Measurements from ENCODE around the gene LTBP1.

Gene LTBP1

DNA sequence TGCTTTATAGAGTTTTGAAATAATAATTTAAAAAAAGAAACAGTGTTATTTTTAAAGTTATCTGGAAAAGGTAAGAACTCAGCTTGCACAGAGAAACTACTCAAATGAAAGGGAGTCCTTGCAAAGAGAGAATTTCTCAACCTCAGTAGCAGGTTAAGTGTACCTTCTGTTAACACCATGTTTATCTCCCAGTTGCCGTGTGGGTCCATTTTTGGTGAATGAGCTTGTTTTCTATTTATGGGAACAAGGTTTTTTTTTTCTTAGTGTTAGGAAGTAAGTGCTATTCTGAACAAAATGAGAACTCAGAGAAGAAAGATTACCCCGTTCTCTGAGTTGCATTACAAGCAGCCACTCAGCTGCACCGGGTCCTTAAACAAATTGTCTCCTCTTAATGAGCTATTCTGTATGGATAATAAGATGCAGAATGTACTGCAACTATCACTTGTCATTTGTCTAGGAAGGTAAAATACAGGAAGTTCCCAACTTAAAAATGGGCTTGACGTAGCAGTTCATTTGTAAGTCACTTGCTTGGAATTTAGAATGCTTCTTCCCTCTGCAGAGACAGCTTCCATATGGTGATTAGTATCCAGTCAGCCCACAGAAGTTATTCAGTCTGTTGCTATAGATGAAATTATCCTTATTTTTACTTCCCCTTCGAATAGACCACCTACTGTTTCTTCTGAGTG is 74.9 kb downstream of the LTBP1 start:
- no peak overlapping the region for H3K27ac ChIP-seq (ENCODE audit: low read depth in 2 of 2, low read length in 2 of 2)
- H3K4me3 ChIP-seq (ENCODE audit: low read length in 2 of 2), result no peak overlapping the region
- H3K4me1 ChIP-seq (ENCODE audit: control insufficient read depth in 2 of 2, insufficient read depth in 2 of 2, low read length in 2 of 2), result peaks cover 0 to 11% of the 10 kb centered on the region in 2 donors
- H3K9me3 ChIP-seq (ENCODE audit: control insufficient read depth in 2 of 2, low read length in 2 of 2), result no peaks in the 10 kb centered on the region
- H3K9ac ChIP-seq (ENCODE audit: low read depth in 1 of 2, low read length in 2 of 2), result no peak overlapping the region
- H3K36me3 ChIP-seq (ENCODE audit: control insufficient read depth in 2 of 2, insufficient read depth in 2 of 2, low read length in 2 of 2), result no peaks in the 10 kb centered on the region
- H3K27me3 ChIP-seq (ENCODE audit: control insufficient read depth in 2 of 2, insufficient read depth in 2 of 2, low read length in 2 of 2), result no peaks in the 10 kb centered on the region

DNA sequence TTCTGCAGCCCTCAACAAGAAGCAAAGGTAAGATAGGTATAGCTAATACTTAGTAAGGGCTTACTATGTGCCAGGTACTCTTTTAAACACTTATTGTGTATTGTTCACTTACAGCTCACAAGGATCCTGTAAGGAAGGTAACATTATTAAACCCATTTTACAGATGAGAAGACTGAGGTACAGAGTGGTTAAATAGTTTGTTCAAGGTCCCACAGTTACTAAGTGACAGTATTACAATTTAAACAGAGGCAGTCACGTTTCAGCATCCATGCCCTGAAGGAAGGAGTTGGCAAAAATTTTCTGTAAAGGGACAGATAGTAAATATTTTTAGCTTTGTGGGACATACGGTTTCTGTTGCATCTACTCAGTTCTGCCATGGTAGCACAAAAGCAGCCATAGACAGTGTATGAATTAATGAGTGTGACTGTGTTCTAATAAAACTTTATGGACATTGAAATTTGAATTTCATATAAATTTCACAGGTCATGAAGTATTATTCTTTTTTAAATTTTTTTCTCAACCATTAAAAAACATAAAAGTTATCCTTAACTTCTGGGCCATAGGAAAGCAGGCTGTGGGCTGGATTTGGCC is 75.7 kb downstream of the LTBP1 start:
- Histone ChIP-seq H3K27ac (ENCODE audit: low read depth in 2 of 2, low read length in 2 of 2) (no peak overlapping the region), H3K9ac (ENCODE audit: low read depth in 1 of 2, low read length in 2 of 2) (no peak overlapping the region), H3K9me3 (ENCODE audit: control insufficient read depth in 2 of 2, low read length in 2 of 2) (no peaks in the 10 kb centered on the region), H3K27me3 (ENCODE audit: control insufficient read depth in 2 of 2, insufficient read depth in 2 of 2, low read length in 2 of 2) (no peaks in the 10 kb centered on the region), H3K4me1 (ENCODE audit: control insufficient read depth in 2 of 2, insufficient read depth in 2 of 2, low read length in 2 of 2) (peaks cover 0 to 11% of the 10 kb centered on the region in 2 donors), H3K4me3 (ENCODE audit: low read length in 2 of 2) (no peak overlapping the region), H3K36me3 (ENCODE audit: control insufficient read depth in 2 of 2, insufficient read depth in 2 of 2, low read length in 2 of 2) (no peaks in the 10 kb centered on the region)

DNA sequence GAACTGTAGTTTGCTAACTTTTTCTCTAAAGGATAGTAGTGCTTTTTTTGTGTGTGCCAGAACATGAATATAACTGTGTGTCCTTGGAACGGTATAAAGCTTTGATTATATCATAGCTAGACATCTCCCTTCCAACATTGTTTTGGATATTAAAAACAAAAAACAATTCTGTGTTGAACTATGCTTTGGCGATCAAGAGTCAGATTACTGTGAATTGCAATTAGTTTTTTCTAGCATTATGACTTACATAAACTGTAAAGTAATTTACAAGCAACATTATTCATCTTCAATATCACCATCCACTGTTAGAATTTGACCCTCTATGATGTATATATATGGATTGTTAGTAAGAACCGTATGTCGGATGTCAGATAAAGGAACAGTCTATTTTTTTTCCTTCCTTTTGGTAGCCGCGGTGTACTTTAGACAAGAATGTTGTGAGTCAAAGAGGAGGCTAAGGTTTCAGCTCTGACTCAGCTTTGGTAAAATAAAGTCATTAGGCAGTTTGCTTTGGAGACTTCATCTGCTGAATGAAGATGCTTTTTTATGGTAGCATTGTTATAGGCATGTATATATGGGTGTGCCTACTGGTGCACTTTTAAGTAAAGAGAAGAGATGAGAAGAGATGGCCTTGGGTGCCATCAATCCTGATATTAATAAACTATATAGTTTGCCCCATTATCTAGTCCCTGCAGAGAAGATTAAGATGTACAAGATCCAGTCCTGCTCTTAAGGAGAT is 76.4 kb downstream of the LTBP1 start:
- no peak overlapping the region for H3K9ac ChIP-seq (ENCODE audit: low read depth in 1 of 2, low read length in 2 of 2)
- H3K27ac ChIP-seq (ENCODE audit: low read depth in 2 of 2, low read length in 2 of 2), result no peak overlapping the region
- H3K4me3 ChIP-seq (ENCODE audit: low read length in 2 of 2), result no peak overlapping the region
- no peaks in the 10 kb centered on the region for H3K9me3 ChIP-seq (ENCODE audit: control insufficient read depth in 2 of 2, low read length in 2 of 2)
- H3K36me3 ChIP-seq (ENCODE audit: control insufficient read depth in 2 of 2, insufficient read depth in 2 of 2, low read length in 2 of 2), result no peaks in the 10 kb centered on the region
- H3K27me3 ChIP-seq (ENCODE audit: control insufficient read depth in 2 of 2, insufficient read depth in 2 of 2, low read length in 2 of 2), result no peaks in the 10 kb centered on the region
- H3K4me1 ChIP-seq (ENCODE audit: control insufficient read depth in 2 of 2, insufficient read depth in 2 of 2, low read length in 2 of 2), result peaks cover 0 to 11% of the 10 kb centered on the region in 2 donors

DNA sequence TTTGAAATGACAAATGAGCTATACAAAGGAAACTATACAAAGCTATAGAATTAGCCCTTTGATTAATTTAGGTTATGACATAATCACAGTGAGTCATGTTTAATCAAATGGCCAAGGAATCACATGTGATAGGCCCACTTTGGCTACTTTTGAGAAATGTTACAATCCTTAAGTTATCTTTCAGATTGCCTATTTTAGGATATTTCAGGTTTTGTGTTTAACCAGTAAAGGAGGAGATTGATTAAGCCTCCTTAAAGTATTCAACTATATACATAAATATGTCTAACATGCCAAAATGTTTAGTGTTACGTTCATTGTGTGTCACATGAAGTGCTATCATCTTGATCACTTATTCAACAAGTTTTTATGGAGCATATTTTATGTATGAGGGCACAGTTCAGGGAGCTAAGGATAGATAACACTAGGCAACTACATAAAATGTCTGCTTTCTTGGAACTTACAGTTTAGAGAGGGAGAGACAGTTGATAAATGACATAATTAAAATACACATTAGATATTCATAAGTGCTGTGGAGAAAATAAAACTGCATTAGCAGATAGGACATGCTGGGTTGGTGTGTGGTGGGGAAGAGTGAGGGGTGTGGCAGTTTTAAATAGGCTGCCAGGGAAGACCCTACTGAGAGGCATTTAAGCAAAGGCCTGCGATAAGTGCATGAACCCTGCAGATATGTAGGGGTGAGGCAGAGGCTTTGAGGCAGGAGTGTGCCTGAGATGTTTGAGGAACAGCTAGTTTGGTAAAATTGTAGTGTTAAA is 77.2 kb downstream of the LTBP1 start:
- H3K27ac ChIP-seq (ENCODE audit: low read depth in 2 of 2, low read length in 2 of 2), result no peak overlapping the region
- H3K27me3 ChIP-seq (ENCODE audit: control insufficient read depth in 2 of 2, insufficient read depth in 2 of 2, low read length in 2 of 2), result no peaks in the 10 kb centered on the region
- peaks cover 0 to 11% of the 10 kb centered on the region in 2 donors for H3K4me1 ChIP-seq (ENCODE audit: control insufficient read depth in 2 of 2, insufficient read depth in 2 of 2, low read length in 2 of 2)
- no peak overlapping the region for H3K4me3 ChIP-seq (ENCODE audit: low read length in 2 of 2)
- H3K9ac ChIP-seq (ENCODE audit: low read depth in 1 of 2, low read length in 2 of 2), result no peak overlapping the region
- no peaks in the 10 kb centered on the region for H3K9me3 ChIP-seq (ENCODE audit: control insufficient read depth in 2 of 2, low read length in 2 of 2)
- no peaks in the 10 kb centered on the region for H3K36me3 ChIP-seq (ENCODE audit: control insufficient read depth in 2 of 2, insufficient read depth in 2 of 2, low read length in 2 of 2)

DNA sequence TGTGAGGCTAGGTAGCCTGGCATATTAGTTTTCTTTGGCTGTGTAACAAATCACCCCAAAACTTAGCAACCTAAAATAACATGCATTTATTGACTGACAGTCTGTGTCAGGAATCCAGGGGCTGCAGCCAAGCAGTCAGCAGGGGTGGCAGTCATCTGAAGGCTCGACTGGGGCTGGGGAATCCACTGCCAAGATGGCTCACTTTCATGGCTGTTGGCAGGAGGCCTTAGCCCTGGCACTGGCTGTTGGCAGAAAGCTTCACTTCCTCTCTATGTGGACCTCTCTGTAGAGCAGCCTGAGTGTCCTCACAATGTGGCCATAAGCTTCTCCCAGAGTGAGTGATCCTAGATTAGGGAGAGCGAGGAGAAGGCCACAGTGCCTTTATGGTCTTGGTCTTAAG is 78.0 kb downstream of the LTBP1 start:
- H3K9ac ChIP-seq (ENCODE audit: low read depth in 1 of 2, low read length in 2 of 2), result no peak overlapping the region
- peaks cover 0 to 11% of the 10 kb centered on the region in 2 donors for H3K4me1 ChIP-seq (ENCODE audit: control insufficient read depth in 2 of 2, insufficient read depth in 2 of 2, low read length in 2 of 2)
- no peaks in the 10 kb centered on the region for H3K27me3 ChIP-seq (ENCODE audit: control insufficient read depth in 2 of 2, insufficient read depth in 2 of 2, low read length in 2 of 2)
- H3K9me3 ChIP-seq (ENCODE audit: control insufficient read depth in 2 of 2, low read length in 2 of 2), result no peaks in the 10 kb centered on the region
- no peaks in the 10 kb centered on the region for H3K36me3 ChIP-seq (ENCODE audit: control insufficient read depth in 2 of 2, insufficient read depth in 2 of 2, low read length in 2 of 2)
- H3K4me3 ChIP-seq (ENCODE audit: low read length in 2 of 2), result no peak overlapping the region
- no peak overlapping the region for H3K27ac ChIP-seq (ENCODE audit: low read depth in 2 of 2, low read length in 2 of 2)

DNA sequence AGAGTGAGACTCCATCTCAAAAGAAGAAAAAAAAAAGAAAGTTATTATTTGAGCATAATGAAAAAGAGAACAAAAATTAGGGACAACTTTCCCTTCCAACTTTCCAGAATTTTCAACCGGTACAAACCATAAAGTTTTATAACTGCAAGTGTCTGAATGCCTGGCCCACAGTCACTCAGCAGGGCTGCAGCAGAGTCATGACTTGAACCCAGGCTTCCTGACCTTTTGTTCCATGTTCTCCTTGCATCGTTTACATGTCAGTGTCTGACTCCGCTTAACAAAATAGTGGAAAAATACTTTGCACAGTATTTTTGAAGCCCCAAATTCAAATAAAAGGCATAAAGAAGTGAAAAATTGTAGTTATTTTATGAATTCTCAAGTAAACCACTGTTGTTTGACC is 82.7 kb downstream of the LTBP1 start:
- Histone ChIP-seq H3K9ac (ENCODE audit: low read depth in 1 of 2, low read length in 2 of 2) (no peak overlapping the region), H3K4me3 (ENCODE audit: low read length in 2 of 2) (no peak overlapping the region), H3K36me3 (ENCODE audit: control insufficient read depth in 2 of 2, insufficient read depth in 2 of 2, low read length in 2 of 2) (no peaks in the 10 kb centered on the region), H3K4me1 (ENCODE audit: control insufficient read depth in 2 of 2, insufficient read depth in 2 of 2, low read length in 2 of 2) (peaks cover 0 to 10% of the 10 kb centered on the region in 2 donors), H3K27me3 (ENCODE audit: control insufficient read depth in 2 of 2, insufficient read depth in 2 of 2, low read length in 2 of 2) (no peaks in the 10 kb centered on the region), H3K9me3 (ENCODE audit: control insufficient read depth in 2 of 2, low read length in 2 of 2) (no peaks in the 10 kb centered on the region), H3K27ac (ENCODE audit: low read depth in 2 of 2, low read length in 2 of 2) (no peak overlapping the region)

DNA sequence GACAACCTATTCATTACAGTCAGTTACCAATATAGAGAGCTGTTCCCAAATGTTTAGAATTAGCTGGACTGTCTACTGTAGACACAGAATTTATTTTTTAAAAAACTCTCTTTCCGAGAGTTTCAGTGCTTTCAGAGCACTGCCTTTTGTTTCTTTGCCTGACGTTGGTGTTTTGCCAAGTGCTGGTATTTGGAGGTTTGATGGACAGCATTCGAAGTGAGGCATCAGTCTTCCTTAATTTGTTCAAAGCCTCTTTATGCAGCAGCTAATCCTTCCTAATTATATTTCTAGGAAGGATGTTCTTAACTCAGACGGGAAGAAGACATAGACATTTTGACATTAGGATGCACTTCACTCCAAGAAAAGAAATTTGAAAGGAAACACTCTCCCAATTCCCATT is 83.2 kb downstream of the LTBP1 start:
- no peaks in the 10 kb centered on the region for H3K36me3 ChIP-seq (ENCODE audit: control insufficient read depth in 2 of 2, insufficient read depth in 2 of 2, low read length in 2 of 2)
- no peaks in the 10 kb centered on the region for H3K9me3 ChIP-seq (ENCODE audit: control insufficient read depth in 2 of 2, low read length in 2 of 2)
- no peak overlapping the region for H3K27ac ChIP-seq (ENCODE audit: low read depth in 2 of 2, low read length in 2 of 2)
- no peaks in the 10 kb centered on the region for H3K27me3 ChIP-seq (ENCODE audit: control insufficient read depth in 2 of 2, insufficient read depth in 2 of 2, low read length in 2 of 2)
- peaks cover 0 to 10% of the 10 kb centered on the region in 2 donors for H3K4me1 ChIP-seq (ENCODE audit: control insufficient read depth in 2 of 2, insufficient read depth in 2 of 2, low read length in 2 of 2)
- no peak overlapping the region for H3K4me3 ChIP-seq (ENCODE audit: low read length in 2 of 2)
- H3K9ac ChIP-seq (ENCODE audit: low read depth in 1 of 2, low read length in 2 of 2), result no peak overlapping the region

DNA sequence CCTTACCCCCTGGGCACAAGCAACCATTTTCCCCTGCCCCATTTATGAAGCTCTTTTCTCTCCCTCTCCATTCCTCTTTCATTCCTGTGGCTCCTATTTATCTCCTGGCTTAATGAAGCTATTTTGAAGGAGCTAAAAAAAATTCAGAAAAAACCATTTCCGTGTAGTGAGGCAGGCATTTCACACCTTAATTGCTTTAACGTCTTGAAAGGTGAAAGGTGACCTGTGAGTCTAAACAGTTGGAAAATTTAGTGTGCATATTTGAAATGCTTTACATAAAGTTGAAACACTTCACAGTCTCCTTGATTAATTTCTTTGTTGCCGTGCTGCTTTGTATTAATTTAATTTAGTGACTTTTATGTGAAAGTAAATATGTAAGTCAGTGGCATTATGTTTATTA is 83.6 kb downstream of the LTBP1 start:
- Histone ChIP-seq H3K9ac (ENCODE audit: low read depth in 1 of 2, low read length in 2 of 2) (no peak overlapping the region), H3K4me1 (ENCODE audit: control insufficient read depth in 2 of 2, insufficient read depth in 2 of 2, low read length in 2 of 2) (peaks cover 0 to 10% of the 10 kb centered on the region in 2 donors), H3K9me3 (ENCODE audit: control insufficient read depth in 2 of 2, low read length in 2 of 2) (no peaks in the 10 kb centered on the region), H3K36me3 (ENCODE audit: control insufficient read depth in 2 of 2, insufficient read depth in 2 of 2, low read length in 2 of 2) (no peaks in the 10 kb centered on the region), H3K27me3 (ENCODE audit: control insufficient read depth in 2 of 2, insufficient read depth in 2 of 2, low read length in 2 of 2) (no peaks in the 10 kb centered on the region), H3K4me3 (ENCODE audit: low read length in 2 of 2) (no peak overlapping the region), H3K27ac (ENCODE audit: low read depth in 2 of 2, low read length in 2 of 2) (no peak overlapping the region)

DNA sequence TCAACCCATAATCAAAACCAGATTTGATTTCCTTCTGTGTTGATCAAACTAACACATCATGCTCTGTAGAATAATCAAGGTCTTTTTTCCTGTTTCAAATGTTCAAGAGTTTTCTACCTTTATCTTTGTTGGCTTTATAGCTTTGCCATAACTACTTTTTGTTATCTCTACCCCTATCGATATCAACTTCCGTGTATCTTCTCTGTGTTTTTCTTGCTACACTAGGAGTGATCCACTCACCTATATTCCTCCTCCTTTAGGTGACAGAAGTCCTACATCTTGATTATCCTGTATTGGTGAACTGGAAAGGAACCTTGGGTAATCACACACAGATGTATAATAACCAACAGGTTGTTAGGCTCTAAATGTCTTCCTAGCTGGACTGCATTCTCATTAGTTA is 85.5 kb downstream of the LTBP1 start:
- H3K36me3 ChIP-seq (ENCODE audit: control insufficient read depth in 2 of 2, insufficient read depth in 2 of 2, low read length in 2 of 2), result no peaks in the 10 kb centered on the region
- H3K27ac ChIP-seq (ENCODE audit: low read depth in 2 of 2, low read length in 2 of 2), result no peak overlapping the region
- no peak overlapping the region for H3K4me3 ChIP-seq (ENCODE audit: low read length in 2 of 2)
- no peak overlapping the region for H3K9ac ChIP-seq (ENCODE audit: low read depth in 1 of 2, low read length in 2 of 2)
- no peaks in the 10 kb centered on the region for H3K9me3 ChIP-seq (ENCODE audit: control insufficient read depth in 2 of 2, low read length in 2 of 2)
- peaks cover 0 to 10% of the 10 kb centered on the region in 2 donors for H3K4me1 ChIP-seq (ENCODE audit: control insufficient read depth in 2 of 2, insufficient read depth in 2 of 2, low read length in 2 of 2)
- H3K27me3 ChIP-seq (ENCODE audit: control insufficient read depth in 2 of 2, insufficient read depth in 2 of 2, low read length in 2 of 2), result no peaks in the 10 kb centered on the region
